Tongue (tissue), 2 donors: ENCODE data around the gene KIAA1958. TPM values are rescaled to one million over a fixed set of nuclear protein-coding genes. Genes with fewer than 3 reads are reported as not detected.
A peak's percentile ranks its signal among the peaks of the same experiment; 100 is the strongest.

Experiments used
- DNase-seq: peaks from one replicate; pipeline ENCODE4 v3.0.0-alpha.2; 2015
- total RNA-seq: library from RNA; depleted of rRNA; stranded (reverse); fragments of >200 nt; gene quantifications from one replicate; pipeline ENCODE4 v1.2.3, GENCODE V29; 2014

KIAA1958 gene
- total RNA-seq, 1 donor from 2014 or later: 5.8 TPM

GRCh38 chr9:112531666-112532282 is 45.1 kb downstream of the KIAA1958 start:
- DNase-seq: no peak

DNA sequence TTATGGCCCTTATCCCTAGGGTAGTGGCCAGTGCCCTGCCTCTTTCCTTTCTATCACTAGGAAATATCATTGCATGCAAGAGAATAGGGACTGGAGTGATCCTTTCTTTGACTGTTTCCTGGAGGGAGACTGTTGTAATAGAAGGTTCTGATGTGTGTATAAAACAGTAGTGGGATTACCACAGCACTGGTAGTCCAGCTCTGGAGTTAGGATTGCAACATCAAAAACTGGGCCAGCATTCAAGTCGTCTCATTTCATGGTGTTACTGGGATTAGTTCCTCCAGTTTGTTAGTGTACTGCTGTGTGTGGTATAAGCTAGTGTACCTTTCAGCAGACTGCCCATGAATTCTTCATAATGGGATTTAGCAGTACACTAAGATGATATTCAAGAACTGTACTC is 45.8 kb downstream of the KIAA1958 start:
- DNase-seq: no peak

GRCh38 chr9:112533660-112534059 is 47.0 kb downstream of the KIAA1958 start:
- DNase-seq: no peak

GRCh38 chr9:112535301-112535700 is 48.7 kb downstream of the KIAA1958 start:
- peak; percentile 47 for DNase-seq

DNA sequence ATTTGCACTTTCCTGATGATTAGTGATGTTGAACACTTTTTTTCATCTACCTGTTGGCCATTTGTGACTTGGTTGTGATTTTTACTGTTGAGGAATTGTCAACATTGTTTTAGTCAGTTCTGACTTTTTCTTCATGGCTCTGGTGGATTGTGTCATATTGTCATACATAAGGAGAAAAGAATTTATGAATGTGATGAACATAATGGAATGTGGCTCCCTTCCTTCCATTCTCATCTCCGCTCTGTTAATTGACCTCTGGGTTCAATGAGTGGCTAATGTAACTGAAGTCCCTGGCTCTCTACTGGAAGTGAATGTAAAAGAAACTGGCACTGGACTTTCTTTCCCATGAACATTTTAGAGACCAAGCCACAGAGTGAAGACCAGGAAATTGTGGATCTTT is 49.2 kb downstream of the KIAA1958 start:
- no peak for DNase-seq

DNA sequence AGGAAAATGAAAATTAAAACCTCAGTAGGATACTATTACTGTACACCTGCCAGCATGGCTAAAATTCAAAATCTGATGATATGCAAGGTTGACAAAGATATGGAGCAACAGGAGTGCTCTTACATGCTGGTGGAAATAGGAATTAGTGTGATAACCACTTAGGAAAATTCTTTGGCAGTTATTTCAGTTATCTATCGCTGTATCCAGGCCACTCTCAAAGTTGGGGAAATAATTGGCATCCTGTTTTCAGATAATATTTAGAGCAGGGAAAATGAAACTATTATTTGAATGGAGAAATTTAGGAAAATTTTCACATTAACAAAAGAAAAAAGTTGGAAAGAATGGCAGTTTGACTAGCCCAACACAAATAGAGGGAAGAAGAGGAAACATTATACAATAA is 50.9 kb downstream of the KIAA1958 start:
- no peak for DNase-seq

GRCh38 chr9:112540800-112541199 is 54.2 kb downstream of the KIAA1958 start:
- DNase-seq: no peak

DNA sequence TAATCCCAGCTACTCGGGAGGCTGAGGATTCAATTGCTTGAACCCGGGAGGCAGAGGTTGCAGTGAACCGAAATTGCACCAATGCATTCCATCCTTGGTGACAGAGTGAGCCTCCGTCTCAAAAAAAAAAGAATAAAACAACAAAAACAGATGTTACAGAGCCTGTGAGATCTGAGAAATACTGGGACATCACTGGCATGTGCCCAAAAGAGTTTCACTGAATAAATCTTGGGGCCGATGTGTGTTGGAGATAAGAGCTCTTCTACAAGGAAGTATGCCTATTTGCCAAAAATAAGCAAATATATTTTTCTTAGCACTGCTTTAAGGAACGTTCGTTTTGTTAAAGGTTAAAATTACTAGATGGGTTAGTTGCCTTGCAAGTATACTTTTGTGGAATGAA is 55.1 kb downstream of the KIAA1958 start:
- no peak for DNase-seq

GRCh38 chr9:112542593-112543292 is 56.1 kb downstream of the KIAA1958 start:
- no peak for DNase-seq

DNA sequence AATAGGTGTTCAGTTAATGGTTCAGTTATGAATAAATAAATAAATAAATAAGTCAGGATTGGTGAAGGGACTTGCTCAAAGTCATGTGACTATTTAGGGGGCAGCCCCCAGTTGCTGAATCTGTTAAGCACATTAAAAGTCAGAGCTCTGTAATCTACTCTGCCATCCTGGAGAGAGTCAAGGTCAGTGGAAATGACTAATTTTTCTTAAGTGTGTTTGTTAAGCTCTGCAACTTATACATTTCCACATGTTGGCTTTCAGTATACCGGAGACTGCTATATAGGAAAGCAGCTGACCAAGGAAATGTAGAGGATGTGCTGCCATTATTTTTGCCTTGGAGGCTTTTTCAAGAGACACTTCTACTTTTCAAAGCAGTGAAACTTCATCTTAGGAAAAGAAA is 57.9 kb downstream of the KIAA1958 start:
- no peak for DNase-seq

DNA sequence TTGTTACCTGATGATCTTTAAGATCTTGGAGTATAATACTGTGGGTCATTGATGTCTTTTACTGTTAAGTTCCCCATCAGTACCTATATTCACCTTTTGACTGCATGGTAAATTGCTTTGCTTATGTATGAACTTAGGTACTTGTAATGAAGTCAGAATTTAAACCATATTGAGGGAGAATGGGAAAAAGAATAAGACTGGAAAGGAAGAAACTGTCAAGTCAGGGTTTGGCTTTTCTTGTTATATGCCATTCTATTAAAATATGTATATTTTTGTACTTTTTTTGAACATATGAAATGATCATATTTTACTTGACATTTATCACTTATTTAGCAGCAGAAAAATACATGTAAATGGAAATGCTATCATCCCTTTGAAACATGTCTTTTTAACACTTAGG is 58.6 kb downstream of the KIAA1958 start:
- no peak for DNase-seq

- DNase-seq: peak; percentile 28
These were observed 59.8 kb downstream of the KIAA1958 start for GRCh38 chr9:112546149-112547012.

GRCh38 chr9:112548051-112548440 is 61.4 kb downstream of the KIAA1958 start:
- DNase-seq: no peak

GRCh38 chr9:112548836-112549595 is 62.4 kb downstream of the KIAA1958 start:
- no peak for DNase-seq

DNA sequence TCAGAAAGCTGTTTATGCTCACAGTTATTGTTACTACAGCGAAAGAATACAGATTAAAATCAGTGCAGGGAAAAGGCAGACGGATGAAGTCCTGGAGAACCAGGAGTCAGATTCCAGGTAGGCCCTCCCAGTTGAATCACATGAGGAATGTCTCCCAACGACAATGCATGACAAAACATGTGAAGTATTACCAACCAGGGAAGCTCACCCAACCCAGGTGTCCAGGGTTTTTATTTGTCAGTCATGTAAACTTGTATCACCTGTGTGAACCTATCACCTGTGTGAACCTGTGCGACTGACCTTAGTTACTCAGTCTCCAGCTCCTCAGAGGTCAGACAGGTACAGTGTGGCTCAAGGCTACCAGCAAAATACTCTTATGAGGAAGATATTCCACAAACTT is 63.9 kb downstream of the KIAA1958 start:
- DNase-seq: no peak

DNA sequence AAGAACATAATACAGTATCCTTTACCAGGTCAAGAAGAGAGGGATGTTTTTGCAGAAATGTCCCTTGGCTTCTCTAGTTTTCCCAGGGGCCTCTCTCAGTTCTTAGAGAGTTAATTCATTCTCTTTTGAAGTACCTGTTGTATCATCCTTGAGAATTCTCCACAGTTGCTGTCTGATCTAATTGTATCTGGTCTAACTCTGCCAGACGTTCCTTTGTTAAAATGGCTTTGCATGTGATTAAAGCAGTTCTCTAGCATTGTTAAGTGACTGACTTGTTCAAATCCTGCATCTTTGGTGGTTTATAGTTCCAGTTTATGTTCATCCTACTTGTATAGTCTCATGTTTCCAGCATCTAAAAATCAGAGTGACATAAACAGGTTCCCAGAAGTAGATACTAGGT is 65.0 kb downstream of the KIAA1958 start:
- no peak for DNase-seq

- DNase-seq: no peak
These were observed 65.8 kb downstream of the KIAA1958 start for GRCh38 chr9:112552229-112553056.

DNA sequence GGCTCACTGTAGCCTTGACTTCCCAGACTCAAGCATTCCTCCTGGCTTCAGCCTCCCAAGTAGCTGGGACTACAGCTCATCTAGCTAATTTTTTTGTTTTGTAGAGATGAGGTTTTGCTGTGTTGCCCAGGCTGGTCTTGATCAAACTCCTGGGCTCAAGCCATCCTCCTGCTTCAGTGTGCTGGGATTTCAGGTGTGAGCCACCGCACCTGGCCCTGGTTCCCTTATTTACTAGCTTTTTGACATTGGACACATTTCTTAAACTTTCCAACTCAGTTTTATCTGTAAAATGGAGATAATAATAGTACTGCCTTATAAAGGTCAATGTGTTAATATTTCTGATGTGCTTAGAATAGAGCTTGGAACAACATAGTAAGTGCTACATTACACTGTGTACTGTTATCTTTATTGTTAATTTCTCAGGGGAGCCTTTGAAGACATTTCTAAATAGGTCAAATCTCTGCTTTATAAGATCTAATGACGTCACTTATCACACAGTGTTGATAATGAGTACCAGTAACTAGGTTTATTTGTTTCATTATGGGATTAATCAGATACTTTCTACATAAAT is 66.7 kb downstream of the KIAA1958 start:
- DNase-seq: no peak

GRCh38 chr9:112554516-112554915 is 67.9 kb downstream of the KIAA1958 start:
- no peak for DNase-seq

DNA sequence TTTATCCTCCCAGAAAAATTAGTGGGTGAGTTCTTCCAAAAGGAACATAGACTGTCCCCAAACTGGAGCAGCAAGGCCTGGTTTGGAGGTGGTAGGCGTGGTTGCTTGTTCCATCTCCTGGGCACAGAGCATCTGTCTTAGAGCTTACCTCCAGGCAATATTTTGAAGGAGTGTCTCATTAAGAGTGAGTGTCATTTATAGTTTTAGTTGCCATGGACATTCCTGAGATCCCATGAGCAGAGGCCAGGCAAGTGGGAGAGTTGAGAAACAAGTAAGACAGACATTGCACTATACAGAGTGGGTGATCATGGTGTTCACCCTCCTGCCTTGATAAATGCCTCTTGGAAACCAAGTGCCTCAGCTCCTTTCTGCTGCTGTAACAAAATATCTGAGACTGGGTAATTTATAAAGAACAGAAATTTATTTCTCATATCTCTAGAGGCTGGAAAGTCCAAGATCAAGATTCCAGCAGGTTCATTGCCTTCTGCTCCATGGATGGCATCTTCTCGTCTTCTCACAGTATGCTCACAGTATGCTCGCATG is 68.5 kb downstream of the KIAA1958 start:
- no peak for DNase-seq
